Measurements from ENCODE around the gene ANTXR1.

The ANTXR1 gene

DNA sequence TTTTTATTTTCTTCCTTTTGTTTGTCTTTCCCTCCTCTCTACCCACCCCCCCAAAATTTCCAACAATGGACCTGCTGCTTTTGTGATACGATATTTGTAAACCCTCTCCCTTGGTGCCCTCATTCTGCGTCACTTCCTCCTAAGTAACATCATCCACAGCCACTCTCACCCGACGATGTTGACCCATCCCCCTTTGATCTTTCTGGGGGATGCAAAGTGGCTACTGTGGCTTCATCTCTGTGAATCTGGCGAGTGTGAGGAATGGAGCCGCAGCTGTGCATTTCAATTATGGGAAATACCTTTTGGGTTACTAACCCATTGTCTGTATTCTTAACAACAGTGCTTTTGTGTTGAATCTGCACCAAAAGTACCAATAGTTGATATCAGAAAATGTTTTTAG lies 19.4 kb downstream of the ANTXR1 start:
- in situ Hi-C loops (cut with MboI; ENCODE audit: low sequenced_read_pairs): no loop called here

DNA sequence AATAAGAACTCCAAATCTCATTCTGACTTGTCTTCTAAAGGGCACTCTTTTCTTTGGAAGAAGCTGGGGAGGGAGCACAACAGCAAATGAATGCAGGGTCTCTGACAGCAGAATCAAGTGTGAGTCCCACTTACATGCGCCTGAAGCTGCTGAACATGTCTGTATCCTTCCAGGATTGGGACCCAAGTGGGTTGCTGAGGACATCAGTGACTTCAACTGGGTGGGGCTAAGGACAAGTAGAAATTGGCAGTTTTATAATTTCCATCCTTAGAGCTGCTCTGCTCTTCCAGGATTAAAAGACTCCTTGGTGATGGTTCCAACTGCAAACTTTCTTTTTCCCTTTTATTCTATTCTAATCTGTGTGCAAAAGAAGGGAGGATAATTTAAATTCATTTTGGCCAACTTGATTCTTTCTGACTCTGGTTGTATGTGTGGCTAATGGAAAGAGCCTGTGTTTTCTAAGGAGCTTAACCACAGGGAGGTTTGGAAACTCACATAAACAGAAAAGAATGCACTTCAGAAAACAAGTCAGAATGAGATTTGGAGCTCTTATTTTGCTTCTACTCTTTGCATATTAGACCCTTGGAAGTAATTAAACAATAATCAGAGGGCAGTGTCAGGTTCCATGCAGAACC lies 20.6 kb downstream of the ANTXR1 start:
- in situ Hi-C loops (cut with MboI; ENCODE audit: low sequenced_read_pairs): no loop called here

DNA sequence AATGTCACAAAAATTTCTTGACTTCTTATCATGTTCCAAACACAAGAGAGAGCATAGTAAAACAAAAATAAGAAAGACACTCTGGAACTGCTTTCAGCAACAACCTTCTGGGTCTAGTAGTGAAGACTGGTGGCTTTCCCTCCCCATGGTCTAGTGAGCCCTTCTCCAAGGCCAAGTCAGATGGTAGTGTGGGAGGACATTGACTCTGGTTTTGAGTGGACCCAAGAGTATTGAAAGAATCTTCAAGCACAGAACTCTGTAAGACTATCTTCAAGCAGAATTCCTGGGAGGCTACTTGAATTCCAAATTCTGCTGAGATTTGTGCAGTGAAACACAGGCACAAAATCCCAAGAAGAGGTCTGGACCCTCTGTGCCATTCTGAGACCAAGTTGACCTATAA lies 21.1 kb downstream of the ANTXR1 start:
- in situ Hi-C loops (cut with MboI; ENCODE audit: low sequenced_read_pairs): no loop called here

DNA sequence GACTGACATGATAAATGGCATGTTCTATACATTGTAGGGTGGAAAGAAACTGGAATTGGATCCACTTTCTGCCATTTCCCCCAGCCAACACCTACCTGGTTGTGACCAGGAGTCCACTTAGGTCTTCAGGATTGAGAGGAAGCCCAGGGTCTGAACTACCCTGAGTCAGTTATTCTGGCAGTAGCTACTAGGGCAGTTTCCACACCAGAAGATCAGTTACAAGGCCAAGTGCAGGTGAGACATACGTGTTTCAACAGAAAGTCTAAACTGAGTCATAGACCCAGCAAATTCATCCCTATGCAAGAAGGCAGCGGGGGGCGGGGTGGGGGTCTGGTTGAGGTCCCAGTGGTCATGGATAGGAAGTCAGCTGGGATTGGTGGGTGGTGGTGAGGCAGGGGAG lies 21.9 kb downstream of the ANTXR1 start:
- in situ Hi-C loops (cut with MboI; ENCODE audit: low sequenced_read_pairs): no loop called here

DNA sequence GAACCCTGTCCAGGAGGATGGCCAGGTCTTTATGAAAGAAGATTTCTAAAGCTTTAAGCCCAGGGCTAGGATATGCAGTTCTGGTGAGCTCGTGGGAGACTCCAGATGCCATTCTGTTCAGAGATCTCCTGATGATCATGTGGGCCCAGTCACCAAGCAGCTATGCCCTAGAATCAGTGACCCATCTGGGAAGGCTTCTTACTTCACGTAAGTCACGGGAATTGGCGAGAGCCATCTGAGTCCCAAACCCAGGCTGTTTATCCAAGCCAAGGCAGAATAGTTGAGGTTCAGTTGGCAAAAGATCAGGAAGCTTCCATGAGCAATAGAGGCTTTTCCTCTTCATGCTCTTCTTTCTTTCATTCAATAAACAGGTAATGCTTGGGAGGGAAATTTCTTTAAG lies 23.9 kb downstream of the ANTXR1 start:
- in situ Hi-C loops (cut with MboI; ENCODE audit: low sequenced_read_pairs): no loop called here

DNA sequence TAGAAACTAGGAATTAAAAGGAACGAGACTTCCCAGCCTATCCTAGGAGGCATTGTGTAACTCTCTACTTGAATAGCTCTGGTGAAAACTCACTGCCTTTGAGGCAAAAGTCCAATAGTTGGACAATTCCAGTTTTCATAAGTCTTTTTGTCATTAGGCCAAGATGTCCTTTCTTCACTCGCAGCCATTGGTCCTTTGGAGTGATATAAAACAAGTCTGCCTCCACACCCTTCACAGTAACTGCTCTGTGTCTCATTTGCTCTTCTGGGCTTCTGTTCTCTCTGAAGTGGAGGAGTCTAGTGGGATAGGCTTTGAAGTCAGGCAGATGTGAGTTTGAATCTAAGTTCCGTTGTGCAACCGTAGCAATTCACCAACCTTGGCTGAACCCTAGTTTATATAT lies 28.2 kb downstream of the ANTXR1 start:
- in situ Hi-C loops (cut with MboI; ENCODE audit: low sequenced_read_pairs): loop anchor here (10.0 kb wide), 1 partner anchor 264 kb away; no protein-coding TSS in a partner anchor

DNA sequence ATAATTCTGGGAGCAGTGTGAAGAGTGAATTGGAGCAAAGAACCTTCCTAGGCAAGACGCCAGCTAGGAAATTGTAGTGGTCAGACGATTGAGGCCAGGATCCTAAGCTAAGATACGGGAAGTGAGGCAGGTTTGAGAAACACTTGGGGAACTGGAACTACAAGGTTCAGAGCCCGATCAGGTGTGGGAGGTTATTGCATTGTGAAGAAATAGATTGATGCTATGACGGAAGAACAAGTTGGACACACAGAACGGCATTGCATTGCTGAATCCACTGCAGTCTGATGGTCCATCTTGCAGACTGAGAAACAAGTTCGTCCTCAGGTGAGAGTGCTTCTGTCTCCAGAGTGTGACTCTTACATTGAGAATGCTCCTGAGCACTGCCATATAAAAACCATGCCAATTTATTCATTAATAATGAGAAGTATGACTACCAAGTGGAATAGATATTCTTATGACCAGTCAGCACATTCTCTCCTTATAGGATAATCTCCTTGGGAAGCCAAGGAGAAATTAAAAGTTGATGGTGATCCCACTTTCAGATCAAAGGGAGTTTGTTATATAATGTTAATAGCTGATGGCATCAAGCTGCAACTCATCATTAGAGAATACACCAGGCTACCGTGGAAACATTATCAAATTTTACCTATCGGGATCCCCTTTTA lies 30.9 kb downstream of the ANTXR1 start:
- in situ Hi-C loops (cut with MboI; ENCODE audit: low sequenced_read_pairs): loop anchor here (10.0 kb wide), 1 partner anchor 261 kb away; no protein-coding TSS in a partner anchor

DNA sequence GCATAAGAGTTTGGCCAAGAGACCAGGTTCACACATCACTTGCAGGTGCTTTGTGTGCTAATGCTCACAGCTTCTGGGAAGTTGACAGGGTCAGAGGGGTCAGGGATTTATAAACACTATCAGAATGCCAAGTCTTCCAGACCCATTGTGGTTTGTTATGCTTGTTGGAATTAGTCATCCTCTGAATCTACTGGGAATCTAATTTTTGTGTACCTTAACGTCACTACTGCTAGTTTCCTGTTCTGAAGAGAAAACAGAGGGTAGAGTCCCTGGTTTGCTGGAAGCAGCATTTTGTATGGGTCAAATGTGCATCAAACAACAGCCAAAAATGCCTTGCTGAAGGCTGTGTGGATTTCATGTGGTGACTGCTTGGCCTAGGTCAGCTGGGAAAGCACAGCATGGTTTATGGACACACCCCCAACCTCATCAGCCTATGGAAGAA lies 33.3 kb downstream of the ANTXR1 start:
- in situ Hi-C loops (cut with MboI; ENCODE audit: low sequenced_read_pairs): loop anchor here (10.0 kb wide), 1 partner anchor 259 kb away; no protein-coding TSS in a partner anchor

DNA sequence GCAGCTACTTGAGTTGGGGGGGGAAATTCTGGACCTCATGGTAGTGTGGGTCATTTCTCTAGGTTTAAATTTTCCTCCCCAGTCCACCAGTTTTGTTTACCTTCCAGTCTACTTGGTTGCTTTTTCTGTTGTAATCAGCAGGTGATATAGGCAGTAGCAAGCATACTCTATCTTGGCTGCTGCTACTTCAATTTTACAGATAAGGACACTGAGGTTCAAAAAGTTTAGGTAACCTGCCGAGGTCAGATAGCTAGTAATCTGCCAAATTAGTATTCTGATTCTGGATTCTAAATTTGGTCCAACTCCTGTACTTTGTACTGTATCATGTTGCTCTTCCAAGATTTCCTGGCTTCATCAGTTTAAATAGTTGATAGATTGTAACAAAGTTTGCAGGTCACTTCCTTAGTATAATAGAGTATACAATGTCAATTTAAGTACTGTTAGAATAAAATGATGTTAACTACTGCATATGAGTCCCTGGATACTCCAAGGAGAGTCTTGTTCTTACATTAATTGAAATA lies 34.7 kb downstream of the ANTXR1 start:
- in situ Hi-C loops (cut with MboI; ENCODE audit: low sequenced_read_pairs): loop anchor here (10.0 kb wide), 1 partner anchor 257 kb away; no protein-coding TSS in a partner anchor

DNA sequence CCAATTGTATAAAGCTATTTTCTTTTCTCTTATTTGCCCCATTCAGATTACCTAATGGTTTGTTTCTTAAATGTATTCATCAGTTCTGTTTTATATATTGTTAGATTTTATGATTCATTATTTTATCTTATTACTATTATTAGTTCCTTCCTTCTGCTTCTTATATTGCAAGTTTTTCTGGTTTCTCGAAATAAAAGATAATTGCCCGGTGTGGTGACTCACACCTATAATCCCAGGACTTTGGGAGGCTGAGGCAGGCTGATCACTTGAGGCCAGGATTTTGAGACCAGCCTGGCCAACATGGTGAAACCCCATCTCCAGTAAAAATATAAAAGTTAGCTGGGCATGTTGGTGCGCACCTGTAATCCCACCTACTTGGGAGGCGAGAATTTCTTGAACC lies 37.8 kb downstream of the ANTXR1 start:
- in situ Hi-C loops (cut with MboI; ENCODE audit: low sequenced_read_pairs): no loop called here

DNA sequence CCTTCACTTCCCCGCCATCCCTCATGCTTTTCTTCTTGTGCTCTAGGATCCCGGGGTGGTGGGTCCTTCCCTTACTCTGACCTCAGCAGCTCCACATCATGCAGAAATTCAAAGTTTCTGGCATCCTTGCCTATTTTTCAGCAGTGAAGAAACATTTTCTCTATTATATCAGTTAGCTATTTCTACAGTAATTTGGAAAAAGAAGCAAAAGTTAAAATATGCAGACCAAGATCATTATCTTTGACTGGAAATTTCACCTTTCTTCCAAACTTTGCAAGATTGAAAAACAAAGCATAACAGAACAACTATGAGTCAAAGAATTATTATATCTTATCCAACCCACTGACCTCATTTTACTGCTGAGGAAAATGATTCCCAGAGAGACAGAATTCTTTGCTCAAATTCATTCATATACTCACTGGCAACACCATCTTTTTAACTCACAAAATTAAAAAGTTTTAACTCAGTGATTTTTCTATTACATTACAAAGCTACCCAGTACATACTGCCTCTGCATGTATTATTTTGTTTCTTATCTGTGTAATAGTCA lies 40.5 kb downstream of the ANTXR1 start:
- in situ Hi-C loops (cut with MboI; ENCODE audit: low sequenced_read_pairs): no loop called here

DNA sequence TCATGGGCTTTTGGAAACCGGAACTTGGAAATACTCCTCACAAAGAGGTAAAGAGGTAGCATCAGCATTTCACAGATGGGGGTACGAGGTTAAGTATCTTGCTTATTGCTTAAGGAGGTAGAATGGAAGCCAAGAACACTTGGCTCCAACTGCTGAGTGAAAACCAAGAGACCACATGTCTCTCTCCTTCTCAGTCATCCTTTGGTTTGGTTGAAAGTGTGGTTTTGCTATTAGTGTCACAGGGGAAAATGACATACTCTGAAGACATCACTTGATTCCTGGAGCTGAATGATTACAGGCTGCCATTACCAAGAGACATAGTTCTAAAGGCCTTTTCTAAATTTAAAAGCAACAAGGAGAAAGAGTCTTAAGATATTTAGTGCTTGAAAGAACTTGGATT lies 41.5 kb downstream of the ANTXR1 start:
- in situ Hi-C loops (cut with MboI; ENCODE audit: low sequenced_read_pairs): no loop called here

DNA sequence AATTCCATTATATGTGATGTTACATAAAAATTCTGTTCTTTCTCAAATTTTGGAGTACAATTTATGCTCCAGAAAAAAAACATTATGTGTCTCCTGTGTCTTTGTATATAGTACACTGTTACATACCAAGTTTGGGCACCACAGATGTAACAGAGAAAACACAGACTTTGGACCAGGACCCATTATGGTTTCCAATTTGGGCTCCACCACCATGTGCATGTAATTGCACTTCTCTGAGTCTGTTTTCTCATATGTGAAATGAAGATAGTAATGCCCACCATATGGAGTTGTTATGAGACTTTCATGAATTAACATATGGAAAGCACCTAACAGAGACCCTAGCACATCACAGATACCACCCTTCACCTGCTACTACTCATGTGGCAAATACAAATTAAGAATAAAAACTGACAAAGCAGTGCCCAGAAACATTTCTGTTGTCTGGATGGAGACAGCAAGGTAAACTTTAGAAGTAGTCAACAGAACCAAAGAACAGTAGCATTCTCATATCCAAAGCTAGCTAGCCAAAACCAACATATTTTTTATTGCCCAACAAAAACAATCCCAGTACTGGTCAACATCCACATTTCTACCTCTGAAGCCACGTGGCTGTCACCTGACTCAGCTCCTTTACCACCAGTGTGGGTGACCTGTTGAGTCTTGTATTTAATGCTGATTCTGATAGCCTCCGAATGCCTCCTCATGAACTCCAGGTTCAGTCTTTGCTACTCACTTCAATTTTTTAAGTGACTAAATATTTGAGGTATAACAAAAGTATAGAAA lies 42.9 kb downstream of the ANTXR1 start:
- in situ Hi-C loops (cut with MboI; ENCODE audit: low sequenced_read_pairs): no loop called here

DNA sequence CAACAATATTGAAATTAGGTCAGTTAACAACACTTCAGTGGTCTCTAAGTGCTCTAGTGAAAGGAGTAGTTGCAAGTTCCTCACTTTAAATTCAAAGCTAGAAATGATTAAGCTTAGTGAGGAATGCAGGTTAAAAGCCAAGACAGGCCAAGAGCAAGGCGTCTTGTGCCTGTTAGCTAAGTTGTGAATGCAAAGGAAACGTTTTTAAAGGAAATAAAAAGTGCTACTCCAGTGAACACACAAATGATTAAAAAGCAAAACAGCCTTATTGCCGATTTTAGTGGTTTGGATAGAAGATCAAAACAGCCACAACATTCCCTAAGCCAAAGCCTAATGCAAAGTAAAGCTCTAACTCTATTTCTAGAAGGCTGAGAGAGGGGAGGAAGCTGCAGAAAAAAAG lies 44.7 kb downstream of the ANTXR1 start:
- in situ Hi-C loops (cut with MboI; ENCODE audit: low sequenced_read_pairs): no loop called here

DNA sequence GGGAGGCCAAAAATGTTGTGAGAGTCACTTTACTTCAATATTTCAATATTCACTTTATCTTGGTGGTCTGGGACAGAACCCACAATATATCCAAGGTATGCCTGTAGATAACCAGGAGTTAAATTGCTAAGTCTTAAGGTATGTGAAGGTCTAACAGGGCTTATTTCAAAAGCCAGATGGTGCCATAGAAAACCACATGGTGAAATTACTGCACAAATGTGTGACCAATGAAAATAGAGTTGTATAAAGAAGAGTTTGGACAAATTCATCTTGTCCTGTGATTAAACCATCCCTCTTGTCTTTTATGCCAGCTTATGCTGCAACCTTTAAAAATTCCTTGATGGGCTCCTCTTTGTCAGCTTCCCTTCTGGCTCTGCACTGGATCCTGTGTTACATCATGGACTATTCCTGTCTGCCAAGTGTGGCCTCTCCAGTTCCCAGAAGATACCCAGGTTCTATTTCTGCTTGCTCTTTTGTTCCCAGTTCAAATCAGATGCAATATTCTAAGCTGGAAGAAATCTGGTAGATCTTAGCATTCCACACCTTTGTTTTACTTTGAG lies 46.8 kb downstream of the ANTXR1 start:
- in situ Hi-C loops (cut with MboI; ENCODE audit: low sequenced_read_pairs): no loop called here

DNA sequence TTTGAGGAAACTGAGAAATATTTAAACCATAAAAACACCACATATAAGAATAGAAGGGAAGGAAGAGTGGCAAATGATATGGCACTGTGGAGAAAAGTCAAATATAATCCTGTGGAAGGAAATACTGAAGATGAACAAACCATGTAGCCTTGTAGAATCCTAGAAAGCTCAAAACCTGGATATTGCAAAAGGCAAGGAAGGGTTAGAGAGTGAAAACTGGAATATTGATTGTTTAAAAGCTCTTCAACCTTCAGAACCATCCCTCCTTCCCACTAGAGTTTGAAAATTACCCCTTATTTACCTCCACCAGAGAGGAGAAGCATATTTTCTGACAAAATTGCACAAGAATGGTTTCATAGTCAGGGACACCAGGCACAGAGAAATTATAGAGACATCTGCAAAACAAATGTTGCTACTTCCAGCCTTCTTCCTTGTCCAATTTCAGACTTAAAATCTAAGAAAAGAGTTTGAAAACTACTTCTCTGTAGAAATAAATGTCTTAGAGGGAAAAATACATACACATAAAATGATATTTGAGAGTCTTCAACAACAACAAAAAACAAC lies 48.0 kb downstream of the ANTXR1 start:
- in situ Hi-C loops (cut with MboI; ENCODE audit: low sequenced_read_pairs): no loop called here

DNA sequence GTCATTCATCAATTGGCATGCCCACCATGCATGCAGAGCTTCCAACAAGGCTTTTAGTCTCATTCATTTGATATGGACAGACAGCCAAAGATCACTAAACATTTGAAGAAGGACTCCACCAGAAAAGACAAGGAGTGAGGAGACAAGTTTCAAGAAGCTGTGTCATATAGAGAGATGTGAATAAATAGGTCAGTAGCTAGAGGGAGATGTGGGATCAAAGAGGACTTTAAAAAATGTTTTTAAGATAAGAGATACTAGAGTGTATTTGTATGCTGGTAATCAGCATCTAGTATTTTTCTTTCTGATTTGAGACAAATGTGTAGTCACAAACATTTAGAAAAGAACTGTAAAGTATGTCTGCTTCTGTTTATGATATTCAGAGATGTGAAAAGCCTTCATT lies 48.5 kb downstream of the ANTXR1 start:
- in situ Hi-C loops (cut with MboI; ENCODE audit: low sequenced_read_pairs): no loop called here

DNA sequence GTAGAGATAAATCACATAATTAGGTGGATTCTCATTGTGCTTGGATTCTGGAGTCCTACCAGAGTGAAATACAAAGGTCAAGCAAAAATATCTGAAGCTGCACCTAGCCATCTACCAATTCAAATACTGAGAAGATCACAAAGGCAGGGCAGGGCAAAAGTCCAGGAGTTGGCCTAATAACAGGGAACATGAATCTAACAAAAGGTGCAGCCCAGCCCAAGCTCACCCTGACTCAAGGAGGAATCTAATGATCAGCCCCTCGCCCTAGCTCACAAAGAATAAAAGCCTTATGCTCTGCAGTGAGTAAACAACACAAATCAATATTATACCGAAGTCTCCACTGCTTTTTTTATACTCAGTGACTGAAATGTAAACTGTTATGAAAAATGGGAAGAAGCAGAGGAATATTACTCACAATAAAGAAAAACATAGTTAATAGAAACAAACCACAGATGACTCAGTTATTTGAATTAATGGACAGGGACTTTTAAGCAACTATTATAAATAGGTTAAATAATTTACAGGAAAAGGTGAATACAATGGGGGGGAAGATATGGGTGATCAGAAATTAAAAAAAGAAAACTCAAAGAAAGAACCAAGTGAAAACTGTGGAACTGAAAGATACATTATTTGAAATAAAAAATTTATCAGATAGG lies 49.5 kb downstream of the ANTXR1 start:
- in situ Hi-C loops (cut with MboI; ENCODE audit: low sequenced_read_pairs): no loop called here

DNA sequence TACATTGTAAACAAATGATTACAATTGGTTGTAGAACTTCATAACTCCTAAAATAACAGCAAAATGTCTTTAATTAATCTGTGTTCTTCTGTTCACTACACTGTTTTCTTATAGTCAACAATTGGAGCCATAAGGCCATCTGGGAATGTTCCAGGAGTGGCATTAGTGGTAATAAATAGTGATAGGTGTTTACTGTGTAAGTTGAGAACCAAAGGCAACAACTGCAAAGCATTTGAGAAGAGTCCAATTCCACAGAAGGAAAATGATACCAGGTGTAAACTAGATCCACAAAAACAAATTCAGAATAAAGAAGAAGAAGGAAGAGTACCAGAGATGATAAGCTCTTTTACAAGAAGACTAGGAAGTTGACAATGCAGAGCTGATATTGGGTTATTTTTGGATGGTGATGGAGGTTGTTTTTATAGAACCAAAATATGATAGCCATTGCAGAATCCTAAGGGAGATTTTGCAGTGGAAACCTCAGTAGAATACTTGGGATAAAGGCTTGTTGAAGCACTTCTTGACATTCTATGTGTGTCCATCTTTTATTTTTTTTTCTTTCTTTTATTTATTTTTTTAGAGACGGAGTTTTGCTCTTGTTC lies 52.9 kb downstream of the ANTXR1 start:
- in situ Hi-C loops (cut with MboI; ENCODE audit: low sequenced_read_pairs): no loop called here

Data from HL-60/S4 (cell line).